H4 (cell line): ENCODE results near the gene NPR3. TPM values are rescaled to one million over a fixed set of nuclear protein-coding genes. Genes with fewer than 3 reads are reported as not detected.
A peak's percentile ranks its signal among the peaks of the same experiment; 100 is the strongest.
"Not testable (repeated sequence)": the region's sequence is repeated elsewhere in the genome, so short reads cannot be mapped to it uniquely, and the experiment has no call there.

ENCODE experiments used
- DNase-seq: peaks from one replicate; pipeline ENCODE4 v3.0.0-alpha.2; 2015; ENCODE audit warnings: low spot score
- total RNA-seq: library from RNA; depleted of rRNA; stranded (reverse); fragments of >200 nt; shearing (Covaris generic); gene quantifications from 2 replicates; pipeline ENCODE4 v1.2.3, GENCODE V29; 2014

NPR3 gene
- total RNA-seq, 1 experiment from 2014 or later = 0.27 TPM

GRCh38 chr5:32765266-32765665 is 54.1 kb downstream of the NPR3 start:
- no peak for DNase-seq

DNA sequence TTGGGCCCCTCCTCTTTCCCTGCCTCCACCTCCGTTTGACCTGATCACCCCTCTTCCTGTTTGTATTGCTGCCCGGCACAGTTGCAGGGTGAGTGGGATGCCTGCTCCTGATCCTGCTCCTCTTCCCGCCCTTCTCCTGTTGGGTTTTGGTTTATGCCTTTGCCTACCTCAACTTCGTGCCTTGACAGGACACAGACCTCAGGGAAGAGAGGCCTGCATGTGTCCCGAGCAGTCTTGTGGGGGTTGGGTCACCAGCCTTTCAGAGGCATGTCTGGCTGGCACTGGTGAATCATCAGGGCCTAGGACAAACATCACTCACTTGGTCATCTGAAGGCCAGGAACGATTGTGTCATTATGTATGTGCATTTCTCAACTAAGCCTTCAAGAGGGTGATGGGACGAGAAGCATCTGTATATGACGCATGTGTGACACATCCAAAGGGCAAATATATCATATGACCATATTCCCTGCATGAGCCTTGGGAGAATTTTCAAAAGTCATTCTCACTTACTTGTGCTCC is 56.9 kb downstream of the NPR3 start:
- peak; percentile 92 for DNase-seq

DNA sequence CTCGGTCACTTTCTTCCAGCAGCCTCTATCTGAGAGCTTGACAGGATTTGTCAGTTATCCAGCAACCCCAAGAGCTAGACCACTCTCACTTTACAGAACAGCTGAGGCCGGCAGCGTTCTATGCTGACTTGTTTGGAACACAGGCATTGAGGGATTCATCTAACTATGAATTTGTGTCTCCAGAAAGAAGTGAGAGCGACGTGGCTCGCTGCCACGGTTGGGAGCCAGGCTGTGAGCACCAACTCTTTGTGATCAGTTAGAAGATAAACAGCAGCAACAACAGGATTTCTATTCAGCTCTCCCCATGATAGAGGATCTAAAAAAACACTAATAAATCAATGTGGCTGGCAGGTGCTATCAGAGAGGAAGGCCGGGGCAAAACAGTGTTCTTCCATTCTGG is 58.6 kb downstream of the NPR3 start:
- no peak for DNase-seq

DNA sequence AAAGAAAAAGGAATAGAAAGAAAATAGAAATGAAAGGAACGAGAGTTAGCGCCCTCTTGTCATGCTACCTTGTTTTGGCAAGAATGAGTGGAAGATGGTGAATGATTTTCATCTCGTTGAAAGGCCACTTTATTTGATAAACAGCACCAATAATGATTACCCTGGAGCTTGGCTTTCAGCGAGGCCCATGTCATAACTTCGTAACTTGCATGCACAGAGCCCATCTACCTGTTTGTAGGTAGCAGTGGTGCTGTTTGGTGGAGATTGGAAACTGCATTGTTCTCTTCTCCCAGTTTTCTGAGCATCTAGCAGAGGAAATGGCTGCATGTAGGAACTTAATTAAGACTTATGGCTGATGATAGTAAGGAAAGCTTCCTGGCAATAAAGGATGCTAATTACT is 59.3 kb downstream of the NPR3 start:
- DNase-seq = no peak

GRCh38 chr5:32771037-32771436 is 59.9 kb downstream of the NPR3 start:
- DNase-seq = no peak

GRCh38 chr5:32773944-32774343 is 62.8 kb downstream of the NPR3 start:
- DNase-seq = no peak

GRCh38 chr5:32776200-32776599 is 65.1 kb downstream of the NPR3 start:
- DNase-seq = no peak

DNA sequence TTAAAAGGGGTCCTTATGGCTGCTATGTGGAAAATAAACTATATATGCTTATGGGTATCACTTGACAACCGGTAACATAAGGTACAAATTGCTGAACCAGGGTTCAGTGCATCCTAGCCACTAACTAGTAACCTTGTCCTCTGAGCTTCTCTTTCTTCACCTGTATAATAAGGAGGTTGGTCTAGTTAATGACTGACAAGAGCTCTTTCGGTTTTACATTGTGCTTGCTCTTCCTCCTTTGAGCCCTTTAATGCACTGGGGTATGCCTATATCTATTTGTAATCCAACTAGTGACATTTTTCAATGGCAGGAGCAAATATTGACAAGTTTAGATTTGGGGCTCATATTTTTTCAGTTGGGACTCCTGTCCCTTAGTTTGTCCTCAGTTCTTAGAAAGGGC is 66.1 kb downstream of the NPR3 start:
- no peak for DNase-seq

DNA sequence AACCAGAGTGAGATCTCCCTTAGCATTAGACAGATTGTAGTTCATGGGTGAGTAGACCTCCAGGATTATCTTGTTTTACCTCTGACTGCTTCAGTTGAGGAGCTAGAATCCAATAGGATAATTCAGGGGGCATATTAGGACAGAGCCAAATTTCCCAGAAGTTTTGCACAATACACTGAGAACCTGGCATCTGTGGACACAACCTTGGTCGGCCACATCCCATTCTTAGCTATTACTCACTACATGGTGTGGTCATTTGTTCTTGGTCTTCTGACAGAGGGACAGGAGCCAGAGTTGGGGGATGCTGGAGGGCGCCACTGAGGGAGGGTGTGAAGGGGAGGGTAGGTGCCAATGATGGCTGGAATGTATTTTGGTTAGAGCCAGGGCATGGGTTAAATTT is 66.6 kb downstream of the NPR3 start:
- no peak for DNase-seq

DNA sequence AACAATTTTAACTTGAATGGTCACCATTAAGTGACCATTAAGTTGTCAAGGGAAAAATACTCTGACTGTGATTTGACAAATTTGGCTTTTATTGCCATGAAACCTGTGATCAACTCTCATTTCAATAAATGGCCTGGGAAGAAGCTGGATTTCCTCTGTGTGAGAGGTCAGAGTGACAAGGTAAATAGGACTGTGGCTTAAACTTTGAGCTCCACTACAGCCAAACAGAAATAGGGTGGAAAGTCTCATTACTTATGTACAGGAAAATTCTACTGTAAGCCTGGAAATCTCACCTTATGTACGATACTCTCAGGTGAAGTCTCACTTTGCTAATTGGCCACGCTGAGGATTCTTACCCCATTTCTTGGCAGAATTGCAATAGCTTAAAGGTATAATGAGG is 67.3 kb downstream of the NPR3 start:
- no peak for DNase-seq

DNA sequence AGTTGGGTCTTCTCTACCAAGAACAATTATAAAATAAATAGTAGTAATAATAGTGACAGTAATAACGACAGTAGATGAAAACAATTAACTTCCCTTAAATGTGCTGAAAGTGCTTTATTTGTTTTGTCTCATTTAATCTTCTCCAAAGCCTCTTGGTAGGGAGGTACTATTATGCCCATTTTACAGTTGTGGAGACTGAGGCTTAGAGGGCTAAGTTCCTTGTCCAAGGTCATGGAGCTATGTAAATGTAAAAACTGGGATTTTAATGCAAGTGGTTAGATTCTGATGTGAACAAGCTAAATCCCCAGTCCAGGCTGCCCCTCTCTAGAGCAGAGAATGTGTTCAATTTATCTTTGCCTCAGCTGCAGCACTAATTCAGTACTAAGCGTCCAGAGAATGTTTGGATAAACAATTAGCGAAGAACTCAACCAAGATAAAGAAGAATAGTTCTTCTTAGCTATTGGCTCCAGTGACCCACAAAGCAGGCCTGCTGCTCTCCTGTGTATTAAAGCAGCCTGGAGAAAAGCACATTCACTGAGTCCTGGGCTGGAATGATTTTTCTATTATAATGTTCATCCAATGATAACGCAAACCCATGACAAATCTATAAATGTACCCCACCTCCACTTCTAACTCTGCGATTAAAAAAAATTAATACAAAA is 68.8 kb downstream of the NPR3 start:
- no peak for DNase-seq

DNA sequence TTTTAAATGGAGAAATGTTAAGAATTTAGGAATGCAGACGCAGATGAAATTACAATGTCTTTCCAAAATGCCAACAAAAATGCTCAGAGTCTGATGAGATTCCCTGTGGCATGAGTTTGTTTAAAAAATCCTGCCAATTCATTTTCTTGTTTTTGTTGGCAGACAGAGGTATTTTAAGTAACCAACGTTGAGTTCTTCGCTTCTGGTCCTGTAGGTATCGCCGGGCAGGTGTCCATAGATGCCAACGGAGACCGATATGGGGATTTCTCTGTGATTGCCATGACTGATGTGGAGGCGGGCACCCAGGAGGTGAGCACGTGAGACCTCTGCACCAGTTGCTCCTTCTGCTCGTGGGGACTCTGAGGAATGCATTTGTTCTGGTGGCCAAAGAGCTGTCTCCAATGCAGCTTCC is 69.4 kb downstream of the NPR3 start:
- DNase-seq = no peak

DNA sequence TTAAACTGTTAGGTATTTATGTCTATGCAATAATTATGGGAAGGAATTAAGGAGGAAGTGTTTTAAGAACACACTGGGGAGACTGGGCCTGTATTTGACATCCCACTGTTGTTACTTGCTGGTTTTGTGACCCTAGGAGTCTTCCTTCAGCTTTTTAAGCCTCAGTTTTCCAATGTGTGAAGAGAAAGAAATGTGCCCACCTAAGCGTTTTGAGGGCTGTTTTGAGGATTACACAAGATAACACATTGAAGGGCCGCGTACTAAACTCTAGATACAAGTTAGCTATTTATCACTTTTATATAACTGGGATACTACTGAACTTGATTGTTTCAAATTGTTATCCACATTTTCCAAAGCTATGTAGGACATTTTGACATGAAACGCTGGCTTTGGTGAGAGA is 72.5 kb downstream of the NPR3 start:
- DNase-seq = no peak

DNA sequence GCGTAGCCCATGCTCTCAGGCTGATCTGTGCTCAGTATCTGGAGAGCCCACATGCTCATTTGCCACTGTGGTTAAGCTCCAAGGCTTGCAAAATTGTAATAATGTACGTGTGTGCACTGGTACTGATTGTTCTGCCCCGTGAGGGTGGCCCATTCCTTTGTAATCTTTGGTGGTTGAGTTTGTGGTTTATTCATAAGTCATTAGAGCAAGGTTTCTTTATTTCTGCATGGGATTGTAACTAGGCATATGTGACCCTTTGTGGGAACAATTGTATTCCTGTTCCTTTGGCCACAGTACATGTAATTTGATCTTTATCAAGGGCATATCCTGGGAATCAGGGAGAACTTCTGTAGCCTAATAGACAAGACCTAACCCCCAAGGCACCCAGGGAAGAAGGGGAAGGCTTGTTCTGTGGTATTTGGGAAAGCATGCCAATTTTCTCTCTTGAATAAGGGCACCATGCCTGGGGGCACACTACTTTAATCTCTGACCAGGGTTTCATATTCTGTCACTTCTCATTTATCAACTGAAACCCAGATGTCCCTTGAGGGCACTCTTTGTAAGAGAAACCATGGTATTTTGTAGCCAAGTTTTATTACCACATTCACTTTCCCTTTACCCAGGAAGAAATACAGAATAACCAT is 74.6 kb downstream of the NPR3 start:
- DNase-seq = peak; percentile 99

DNA sequence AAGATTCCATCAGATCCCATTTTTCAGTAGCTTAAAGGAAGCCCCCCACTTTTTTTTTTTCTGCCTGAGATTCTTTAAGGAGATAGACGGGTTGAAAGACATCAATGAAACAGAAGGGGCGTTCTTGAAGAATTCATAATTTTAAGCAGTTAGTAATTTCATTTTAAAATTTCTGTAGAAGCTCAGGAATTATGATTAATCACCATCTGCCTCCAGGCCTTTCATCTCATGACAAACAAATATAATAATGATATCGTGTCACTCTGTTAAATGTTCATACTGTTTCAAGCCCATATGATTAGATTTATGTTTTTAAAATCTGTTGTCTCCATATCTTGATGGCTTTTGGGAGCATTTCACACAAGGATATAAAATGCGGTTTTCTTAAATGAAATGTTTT is 75.2 kb downstream of the NPR3 start:
- DNase-seq = no peak

DNA sequence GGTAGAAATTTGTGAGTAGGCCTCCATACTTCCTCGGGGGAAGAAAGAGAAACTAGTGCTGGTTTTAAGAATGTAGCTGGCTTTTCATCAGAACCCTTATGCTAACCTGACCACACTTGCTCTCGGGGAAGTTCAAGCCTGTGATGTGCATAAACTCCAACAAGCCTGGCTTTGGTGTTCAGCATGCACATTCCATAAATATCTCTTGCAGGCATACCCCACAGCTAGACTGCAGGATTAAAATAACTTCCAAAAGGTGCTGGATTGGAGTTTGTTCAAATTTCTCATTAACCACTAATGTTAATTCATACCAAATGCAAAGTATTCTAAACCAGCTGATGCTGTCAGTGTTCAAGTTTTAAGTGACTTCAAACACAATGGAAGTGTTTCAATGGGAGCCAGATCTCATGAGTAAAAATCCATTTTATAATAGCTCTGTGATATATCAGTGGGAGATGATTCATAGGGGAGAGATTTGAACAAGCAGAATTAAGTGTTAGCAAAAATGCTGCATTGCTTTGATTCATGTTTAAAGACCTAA is 79.4 kb downstream of the NPR3 start:
- no peak for DNase-seq

GRCh38 chr5:32791536-32792243 is 80.6 kb downstream of the NPR3 start:
- DNase-seq = no peak

GRCh38 chr5:32794086-32794485 is 83.0 kb downstream of the NPR3 start:
- DNase-seq = no peak

DNA sequence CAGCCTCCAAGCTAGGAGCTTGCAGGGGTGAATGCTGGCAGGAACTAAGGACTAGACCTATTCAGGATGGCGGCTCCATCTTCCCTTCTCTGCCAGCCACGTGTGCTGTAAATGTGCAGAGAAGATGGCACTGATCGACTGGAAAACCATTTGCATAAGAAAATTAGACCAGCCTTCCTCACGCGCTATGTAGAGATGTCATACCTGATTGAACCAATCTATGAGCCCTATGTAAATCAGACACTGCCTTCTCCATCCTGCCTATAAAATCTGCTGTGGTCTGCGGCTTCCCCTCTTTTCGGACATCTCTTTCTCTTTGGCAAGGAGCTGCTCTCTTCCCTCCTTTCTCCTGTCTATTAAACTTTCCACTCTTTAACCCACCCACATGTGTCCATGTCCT is 91.6 kb downstream of the NPR3 start:
- no peak for DNase-seq

DNA sequence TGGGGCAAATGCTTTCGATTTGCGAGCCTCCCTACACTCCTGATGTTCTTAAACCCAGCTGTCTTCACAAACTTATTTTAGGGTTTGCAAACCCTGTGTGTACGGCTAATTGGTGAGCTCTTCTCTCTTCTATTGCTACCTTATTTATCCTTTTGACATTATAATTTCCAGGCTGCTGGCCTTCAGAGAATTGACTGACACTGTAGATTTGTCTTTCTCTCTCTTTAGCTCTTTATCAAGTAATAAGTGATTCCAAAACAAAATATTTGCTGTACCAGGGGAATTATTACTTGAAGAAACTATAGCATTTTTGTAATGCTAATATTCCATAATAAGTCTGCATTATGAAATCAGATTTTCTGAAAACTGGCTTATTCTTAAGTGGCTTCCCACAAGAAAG is 92.5 kb downstream of the NPR3 start:
- DNase-seq = no peak

GRCh38 chr5:32805462-32805861 is 94.3 kb downstream of the NPR3 start:
- DNase-seq = not testable (repeated sequence)

DNA sequence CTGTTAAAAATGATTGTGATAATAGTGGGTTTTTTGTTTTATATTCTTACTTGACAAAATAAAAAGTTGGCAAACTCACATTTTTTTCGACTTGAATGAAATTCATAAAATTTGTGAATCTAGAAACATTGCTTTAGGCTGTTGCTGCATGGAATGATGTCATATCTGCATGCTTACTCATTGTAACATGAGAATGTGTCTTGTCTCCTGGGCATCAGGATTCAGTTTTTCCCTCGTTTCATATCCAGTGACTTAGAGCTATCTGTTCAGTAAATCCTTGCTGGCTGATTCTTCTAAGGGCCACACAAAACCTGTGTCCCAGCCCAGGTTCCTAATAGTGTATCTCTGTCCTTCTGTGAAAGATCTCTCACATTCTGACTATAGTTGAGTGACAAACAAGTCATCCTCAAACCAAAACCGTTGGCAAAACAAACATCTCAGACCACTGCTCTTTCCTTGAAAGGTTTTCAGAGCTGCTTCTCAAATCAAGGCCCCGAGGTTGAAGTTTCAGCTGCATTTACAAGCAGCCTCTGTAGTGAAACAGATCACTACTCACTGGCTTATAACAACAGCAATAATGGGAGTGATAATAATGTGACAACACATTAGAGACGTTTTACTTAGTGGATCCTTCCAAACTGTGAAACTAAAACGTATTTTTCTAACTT is 95.0 kb downstream of the NPR3 start:
- no peak for DNase-seq
